HepG2 (cell line): ENCODE results near the gene BUB1B.

Experiments used
- CAMTA2 ChIP-seq: sonication (generic); formaldehyde crosslinking; IDR thresholded peaks from 2 replicates; pipeline ENCODE4 v1.4.0; 2020; ENCODE audit warnings: mild to moderate bottlenecking, missing genetic modification reagents, borderline replicate concordance
- CTCF ChIP-seq: sonication (generic); formaldehyde crosslinking; IDR thresholded peaks from 2 replicates; pipeline ENCODE4 v1.5.0; 2020; ENCODE audit warnings: mild to moderate bottlenecking, missing genetic modification reagents, moderate library complexity
- HINFP ChIP-seq: sonication (generic); formaldehyde crosslinking; IDR thresholded peaks from 2 replicates; pipeline ENCODE4 v1.4.0; 2020; ENCODE audit warnings: low read depth, mild to moderate bottlenecking, missing genetic modification reagents
- NR2F2 ChIP-seq: IDR thresholded peaks from 2 replicates; pipeline ENCODE4 v1.6.1; 2012; ENCODE audit warnings: low read depth, inconsistent platforms, borderline replicate concordance
- PHB2 ChIP-seq: fragments of 450-650 bp; IDR thresholded peaks from 2 replicates; pipeline ENCODE4 v1.6.1; 2018; ENCODE audit not compliant: partially characterized antibody
- REPIN1 ChIP-seq: sonication (generic); formaldehyde crosslinking; IDR thresholded peaks from 2 replicates; pipeline ENCODE4 v1.8.0; 2022; ENCODE audit warnings: missing genetic modification reagents, low read depth, mild to moderate bottlenecking, borderline replicate concordance
- SUZ12 ChIP-seq: fragments of 150-350 bp; IDR thresholded peaks from 2 replicates; pipeline ENCODE4 v1.6.1; 2014; ENCODE audit warnings: low read depth, low read length
- U2AF1 ChIP-seq: fragments of 200-400 bp; formaldehyde crosslinking; optimal IDR thresholded peaks from 2 replicates; pipeline ENCODE3; 2017; ENCODE audit warnings: mild to moderate bottlenecking, low read depth, low read length
- XBP1 ChIP-seq: sonication (generic); formaldehyde crosslinking; IDR thresholded peaks from 2 replicates; pipeline ENCODE4 v1.5.0; 2020; ENCODE audit warnings: missing genetic modification reagents
- ZNF230 ChIP-seq: sonication (generic); formaldehyde crosslinking; IDR thresholded peaks from 2 replicates; pipeline ENCODE4 v1.4.0; 2020; ENCODE audit warnings: mild to moderate bottlenecking, missing genetic modification reagents
- ZNF512 ChIP-seq: sonication (generic); formaldehyde crosslinking; IDR thresholded peaks from 2 replicates; pipeline ENCODE4 v1.4.0; 2020; ENCODE audit warnings: mild to moderate bottlenecking, missing genetic modification reagents
- ZNF792 ChIP-seq: IDR thresholded peaks from 2 replicates; pipeline ENCODE4 v1.6.1; 2016

- no peak for TF ChIP-seq HINFP
- TF ChIP-seq REPIN1 (CRISPR knock-in tag), result no peak
- no peak for TF ChIP-seq CTCF
- no peak for TF ChIP-seq ZNF512 (CRISPR knock-in tag)
- no peak for TF ChIP-seq XBP1 (CRISPR knock-in tag)
- TF ChIP-seq ZNF230 (CRISPR knock-in tag), result no peak
- TF ChIP-seq CAMTA2 (CRISPR knock-in tag), result no peak
- no peak for TF ChIP-seq PHB2
- TF ChIP-seq U2AF1, result no peak
- no peak for TF ChIP-seq SUZ12
- TF ChIP-seq NR2F2, result no peak
- no peak for TF ChIP-seq ZNF792 (CRISPR knock-in tag)
Observed at GRCh38 chr15:40130118-40130517, 30.8 kb upstream of the BUB1B start.
